Hepatocyte (in vitro differentiated cells): ENCODE results near the gene NOS3. TPM values are rescaled to one million over a fixed set of nuclear protein-coding genes. Genes with fewer than 3 reads are reported as not detected.

ENCODE experiments used
- DNase-seq: peaks from one replicate; pipeline ENCODE4 v3.0.0-alpha.2; 2016; ENCODE audit warnings: low spot score
- H2AFZ ChIP-seq: fragments of 200-600 bp; sonication (generic); 2 replicates; pipeline ENCODE4 v1.6.0; 2016; ENCODE audit warnings: antibody characterized with exemption, mild to moderate bottlenecking
- H3K27ac ChIP-seq: fragments of 200-600 bp; sonication (generic); 2 replicates; pipeline ENCODE4 v1.5.1; 2016; ENCODE audit warnings: mild to moderate bottlenecking
- H3K27me3 ChIP-seq: fragments of 200-600 bp; sonication (generic); 2 replicates; pipeline ENCODE4 v1.6.1; 2016
- H3K36me3 ChIP-seq: fragments of 200-600 bp; sonication (generic); replicated peaks from 2 replicates; pipeline ENCODE4 v1.5.1; 2016; ENCODE audit warnings: low read depth; ENCODE audit not compliant: insufficient read depth
- H3K4me1 ChIP-seq: fragments of 200-600 bp; sonication (generic); 2 replicates; pipeline ENCODE4 v1.5.1; 2016; ENCODE audit warnings: mild to moderate bottlenecking, moderate library complexity; ENCODE audit not compliant: insufficient read depth
- H3K4me2 ChIP-seq: fragments of 200-600 bp; sonication (generic); 2 replicates; pipeline ENCODE4 v1.6.0; 2016
- H3K4me3 ChIP-seq: fragments of 200-600 bp; sonication (generic); 2 replicates; pipeline ENCODE4 v1.5.1; 2016; ENCODE audit warnings: mild to moderate bottlenecking
- H3K79me2 ChIP-seq: fragments of 200-600 bp; sonication (generic); 2 replicates; pipeline ENCODE4 v1.6.0; 2017; ENCODE audit warnings: mild to moderate bottlenecking
- H3K9me2 ChIP-seq: fragments of 200-600 bp; sonication (generic); replicated peaks from 2 replicates; pipeline ENCODE4 v1.6.0; 2017; ENCODE audit warnings: mild to moderate bottlenecking; ENCODE audit not compliant: insufficient read depth
- H3K9me3 ChIP-seq: fragments of 200-600 bp; sonication (generic); 2 replicates; pipeline ENCODE4 v1.5.1; 2016; ENCODE audit warnings: low read depth, mild to moderate bottlenecking
- H4K20me1 ChIP-seq: fragments of 200-600 bp; sonication (generic); 2 replicates; pipeline ENCODE4 v1.6.0; 2016; ENCODE audit warnings: mild to moderate bottlenecking; ENCODE audit not compliant: insufficient read depth, poor library complexity, severe bottlenecking
- CTCF ChIP-seq: fragments of 200-600 bp; sonication (generic); IDR thresholded peaks from 2 replicates; pipeline ENCODE4 v1.5.1; 2016; ENCODE audit warnings: antibody characterized with exemption, mild to moderate bottlenecking; ENCODE audit not compliant: poor library complexity
- EZH2 ChIP-seq: fragments of 200-600 bp; sonication (generic); IDR thresholded peaks from 2 replicates; pipeline ENCODE4 v1.6.1; 2016; ENCODE audit warnings: antibody characterized with exemption, mild to moderate bottlenecking, borderline replicate concordance
- EZH2phosphoT487 ChIP-seq: fragments of 200-600 bp; sonication (generic); IDR thresholded peaks from one replicate; pipeline ENCODE4 v1.6.1; 2018; ENCODE audit warnings: antibody characterized with exemption, mild to moderate bottlenecking, low read depth, moderate library complexity; ENCODE audit not compliant: unreplicated experiment, severe bottlenecking
- WGBS: methylation state at CpG from one replicate; pipeline ENCODE4 v1.1.6; 2016; ENCODE audit warnings: low lambda C conversion rate; ENCODE audit errors: missing lambda C conversion rate; 5-methylcytosine and 5-hydroxymethylcytosine counted together
- polyA plus RNA-seq: library from polyadenylated mRNA; unstranded; fragments of >200 nt; fragmentation: Nextera tagmentation; extraction: Ambion mirVana; gene quantifications from 2 replicates; pipeline ENCODE4 v1.2.1, GENCODE V29; 2016
- total RNA-seq: library from RNA; depleted of rRNA; stranded (reverse); fragments of >200 nt; gene quantifications from 2 replicates; pipeline ENCODE4 v1.2.3, GENCODE V29; 2014

The NOS3 gene
- total RNA-seq, result 8.1 and 9.8 TPM in 2 replicates
- 15.3 and 17.4 TPM in 2 replicates for polyA plus RNA-seq

- H3K4me2 ChIP-seq, result peak within 1 kb of the TSS; percentile 44
- no peak for TF ChIP-seq EZH2
- no peak for TF ChIP-seq EZH2phosphoT487
- TF ChIP-seq CTCF, result no peak
- no peak within 1 kb of the TSS for H2AFZ ChIP-seq
- no peaks in the 10 kb centered on the region for H3K79me2 ChIP-seq
- H3K27ac ChIP-seq, result peak within 1 kb of the TSS; percentile 94
- peaks cover 20% of the 10 kb centered on the region for H3K4me1 ChIP-seq
- no peaks in the 10 kb centered on the region for H3K36me3 ChIP-seq
- peak; percentile 75 for DNase-seq
- H3K4me3 ChIP-seq, result no peak within 1 kb of the TSS
- no peaks in the 10 kb centered on the region for H3K27me3 ChIP-seq
- WGBS, result 67% methylated on average over 12 of the region's 12 CpGs
- H4K20me1 ChIP-seq, result no peaks in the 10 kb centered on the region
- no peaks in the 10 kb centered on the region for H3K9me2 ChIP-seq
- H3K9me3 ChIP-seq, result no peaks in the 10 kb centered on the region
Observed at GRCh38 chr7:150990416-150991186, at the start of gene NOS3. Gene NOS3, plus strand, starts transcription at chr7:150991017. Its CDS starts 2,787 bp downstream, at chr7:150993804.

GRCh38 chr7:150941351-150942000, 49.3 kb upstream of the NOS3 start:
- no peaks in the 10 kb centered on the region for H3K9me2 ChIP-seq
- H3K36me3 ChIP-seq, result no peaks in the 10 kb centered on the region
- no peaks in the 10 kb centered on the region for H4K20me1 ChIP-seq
- H3K27me3 ChIP-seq, result peaks cover 5% of the 10 kb centered on the region
- no peak for DNase-seq
- peaks cover 11% of the 10 kb centered on the region for H3K4me1 ChIP-seq
- no peak overlapping the region for H3K4me3 ChIP-seq
- no peak for TF ChIP-seq CTCF
- TF ChIP-seq EZH2, result no peak
- TF ChIP-seq EZH2phosphoT487, result no peak
- 91% methylated on average over 15 of the region's 15 CpGs for WGBS
- H3K9me3 ChIP-seq, result no peaks in the 10 kb centered on the region
- no peak overlapping the region for H2AFZ ChIP-seq
- no peak overlapping the region for H3K4me2 ChIP-seq
- H3K27ac ChIP-seq, result no peak overlapping the region
- no peaks in the 10 kb centered on the region for H3K79me2 ChIP-seq

- Histone ChIP-seq H3K36me3 (no peaks in the 10 kb centered on the region), H3K4me2 (no peak overlapping the region), H3K9me3 (no peaks in the 10 kb centered on the region), H3K27ac (no peak overlapping the region), H2AFZ (no peak overlapping the region), H4K20me1 (no peaks in the 10 kb centered on the region), H3K27me3 (peaks cover 5% of the 10 kb centered on the region), H3K4me3 (no peak overlapping the region), H3K9me2 (no peaks in the 10 kb centered on the region), H3K79me2 (no peaks in the 10 kb centered on the region), H3K4me1 (peaks cover 11% of the 10 kb centered on the region)
- WGBS, result 58% methylated on average over 14 of the region's 14 CpGs
- DNase-seq, result peak; percentile 5
- TF ChIP-seq EZH2, result no peak
- no peak for TF ChIP-seq EZH2phosphoT487
- no peak for TF ChIP-seq CTCF
Observed at GRCh38 chr7:150942001-150942590, 48.7 kb upstream of the NOS3 start.
